Mesodermal cell (in vitro differentiated cells): ENCODE data around the gene NR2C2AP.
"Not testable (repeated sequence)": the region's sequence is repeated elsewhere in the genome, so short reads cannot be mapped to it uniquely, and the experiment has no call there.

Experiments used
- H3K27ac ChIP-seq: 2 replicates; pipeline ENCODE4 v1.7.0; 2013; ENCODE audit warnings: mild to moderate bottlenecking, low read depth, low read length, moderate library complexity; ENCODE audit not compliant: severe bottlenecking
- H3K36me3 ChIP-seq: 2 replicates; pipeline ENCODE4 v1.7.1; 2013; ENCODE audit warnings: mild to moderate bottlenecking, low read length, moderate library complexity; ENCODE audit not compliant: control insufficient read depth, insufficient read depth
- H3K4me1 ChIP-seq: one replicate; pipeline ENCODE4 v1.7.1; 2013; ENCODE audit warnings: mild to moderate bottlenecking, low read length; ENCODE audit not compliant: insufficient read depth, control insufficient read depth, poor library complexity, severe bottlenecking
- H3K4me3 ChIP-seq: 2 replicates; pipeline ENCODE4 v1.7.0; 2013; ENCODE audit warnings: low read length, control low read depth, mild to moderate bottlenecking; ENCODE audit not compliant: insufficient read depth, poor library complexity, severe bottlenecking; ENCODE audit errors: extremely low read depth
- H3K9me3 ChIP-seq: 2 replicates; pipeline ENCODE4 v1.7.1; 2013; ENCODE audit warnings: mild to moderate bottlenecking, low read length, moderate library complexity; ENCODE audit not compliant: control insufficient read depth
- WGBS, 2 experiments: methylation state at CpG; one replicate each; pipeline ENCODE4 v1.1.5; 2013; ENCODE audit warnings: missing lambda C conversion rate in 2 of 2; ENCODE audit not compliant: insufficient coverage in 2 of 2; 5-methylcytosine and 5-hydroxymethylcytosine counted together

NR2C2AP gene

GRCh38 chr19:19179548-19180441 lies 23.4 kb downstream of the NR2C2AP start:
- H3K36me3 ChIP-seq, result peaks cover 27% of the 10 kb centered on the region
- no peak overlapping the region for H3K27ac ChIP-seq
- no peaks in the 10 kb centered on the region for H3K9me3 ChIP-seq
- H3K4me3 ChIP-seq, result no peak overlapping the region
- H3K4me1 ChIP-seq, result no peaks in the 10 kb centered on the region
- WGBS, 2 experiments, result 82 to 98% methylated on average over 11 to 17 of the region's 17 CpGs

- peaks cover 5% of the 10 kb centered on the region for H3K4me1 ChIP-seq
- no peaks in the 10 kb centered on the region for H3K9me3 ChIP-seq
- peaks cover 13% of the 10 kb centered on the region for H3K36me3 ChIP-seq
- H3K27ac ChIP-seq, result no peak overlapping the region
- no peak overlapping the region for H3K4me3 ChIP-seq
- 93% methylated on average over 5 to 6 of the region's 8 CpGs for WGBS, 2 experiments
Observed at GRCh38 chr19:19176950-19177349, 26.3 kb downstream of the NR2C2AP start.

DNA sequence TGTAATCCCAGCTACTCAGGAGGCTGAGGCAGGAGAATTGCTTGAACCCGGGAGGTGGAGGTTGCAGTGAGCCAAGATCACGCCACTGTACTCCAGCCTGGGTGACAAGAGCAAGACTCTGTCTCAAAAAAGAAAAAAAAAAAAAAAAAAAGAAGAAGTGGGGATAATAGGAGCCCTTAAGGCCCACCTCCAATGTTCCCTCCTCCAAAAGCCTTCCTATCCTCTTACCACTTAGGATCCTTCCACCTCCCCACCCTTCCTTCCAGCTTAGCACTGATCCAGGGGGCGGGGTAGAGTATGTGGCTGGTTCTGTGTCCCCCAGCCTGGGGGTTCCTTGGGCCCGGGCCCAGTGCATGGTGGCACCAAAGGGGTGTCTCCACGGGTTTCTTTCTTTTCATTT lies 30.0 kb downstream of the NR2C2AP start:
- 91 to 96% methylated on average over 1 to 3 of the region's 5 CpGs for WGBS, 2 experiments
- not testable (repeated sequence) for H3K4me3 ChIP-seq, H3K4me1 ChIP-seq, H3K9me3 ChIP-seq, H3K36me3 ChIP-seq, H3K27ac ChIP-seq

GRCh38 chr19:19171821-19172532 lies 31.2 kb downstream of the NR2C2AP start:
- Histone ChIP-seq H3K4me1 (peaks cover 7% of the 10 kb centered on the region), H3K9me3 (no peaks in the 10 kb centered on the region), H3K36me3 (no peaks in the 10 kb centered on the region), H3K27ac (no peak overlapping the region), H3K4me3 (no peak overlapping the region)
- 71 to 81% methylated on average over 5 to 8 of the region's 8 CpGs for WGBS, 2 experiments

GRCh38 chr19:19170873-19171672 lies 32.1 kb downstream of the NR2C2AP start:
- Histone ChIP-seq H3K4me3 (no peak overlapping the region), H3K4me1 (peaks cover 7% of the 10 kb centered on the region), H3K9me3 (no peaks in the 10 kb centered on the region), H3K36me3 (no peaks in the 10 kb centered on the region), H3K27ac (no peak overlapping the region)
- WGBS, 2 experiments, result 85 to 96% methylated on average over 4 to 5 of the region's 6 CpGs

DNA sequence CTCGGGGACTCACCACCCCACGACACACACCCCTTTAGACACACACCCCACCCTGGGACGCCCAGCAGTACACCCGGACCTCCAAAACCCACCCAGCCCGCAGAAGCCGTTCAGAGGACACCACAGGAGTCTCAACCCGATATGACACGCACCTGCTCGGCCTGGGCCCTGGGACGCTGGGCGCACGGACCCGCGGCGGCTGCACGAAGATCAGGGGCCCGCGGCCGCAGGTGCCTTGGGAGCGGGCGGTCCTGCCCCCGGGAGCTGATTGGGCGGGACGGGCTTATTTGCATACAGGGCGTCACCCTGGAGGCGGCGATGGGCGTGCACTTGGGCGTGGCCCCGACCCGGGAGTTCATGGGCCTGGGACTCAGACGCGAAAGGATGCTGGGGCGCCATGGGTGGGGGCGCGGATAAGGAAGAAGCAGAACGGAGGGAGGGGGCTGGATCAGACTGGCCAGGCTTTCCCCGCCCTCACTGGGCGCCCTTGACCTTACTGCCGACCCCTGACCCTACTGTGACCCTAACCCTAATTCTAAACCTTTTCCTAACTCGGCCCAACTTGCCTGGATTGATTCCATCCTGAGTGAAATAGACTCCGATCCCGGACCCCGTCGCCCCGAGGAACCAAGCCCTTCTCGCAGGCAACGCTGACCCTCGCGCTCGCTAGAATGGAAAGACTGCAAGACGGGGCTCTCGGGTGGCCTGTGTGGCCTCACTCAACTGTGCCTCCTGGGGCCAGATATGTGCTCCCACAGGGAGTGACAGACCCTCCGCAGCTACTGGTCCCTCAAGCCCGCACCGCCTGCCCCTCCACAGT lies 33.0 kb downstream of the NR2C2AP start, which contains the start of gene MEF2B:
TSS of gene MEF2B (minus strand) at position 211 of the 820 bp plus-strand sequence. CDS start 19,528 bp downstream, outside the sequence.
- H3K4me3 ChIP-seq, result no peak within 1 kb of the TSS
- 21 to 24% methylated on average over 44 to 47 of the region's 56 CpGs for WGBS, 2 experiments

GRCh38 chr19:19169236-19170052 lies 33.8 kb downstream of the NR2C2AP start:
- 73 to 78% methylated on average over 9 of the region's 9 CpGs for WGBS, 2 experiments

More for the DNA sequence above, 33.0 kb downstream of the NR2C2AP start, which contains the start of gene MEF2B:
- Histone ChIP-seq H3K36me3 (no peaks in the 10 kb centered on the region), H3K27ac (no peak within 1 kb of the TSS), H3K9me3 (no peaks in the 10 kb centered on the region), H3K4me1 (peaks cover 7% of the 10 kb centered on the region)

DNA sequence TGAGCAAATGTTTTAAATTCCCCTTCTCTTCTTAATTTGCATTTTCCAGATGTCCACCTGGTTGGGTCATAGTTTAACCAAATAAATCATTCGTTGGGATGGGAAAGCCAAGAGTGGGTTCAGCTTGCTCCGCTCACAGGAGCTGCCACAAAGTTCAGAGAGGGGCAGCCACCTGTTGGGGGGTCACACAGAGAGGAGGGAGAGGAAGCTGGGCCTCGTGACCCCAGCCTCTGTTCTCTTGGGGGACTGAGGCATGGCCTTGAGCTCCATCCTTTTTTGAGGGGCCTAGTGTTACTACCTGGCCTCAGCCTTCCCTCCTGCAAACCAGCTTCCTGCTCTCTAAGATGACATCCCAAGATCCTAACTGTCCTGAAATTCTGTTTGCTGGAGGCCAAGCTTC lies 35.6 kb downstream of the NR2C2AP start:
- peaks cover 7% of the 10 kb centered on the region for H3K4me1 ChIP-seq
- WGBS, 2 experiments, result 86 to 100% methylated on average over 1 to 2 of the region's 3 CpGs
- H3K27ac ChIP-seq, result no peak overlapping the region
- H3K36me3 ChIP-seq, result no peaks in the 10 kb centered on the region
- no peak overlapping the region for H3K4me3 ChIP-seq
- H3K9me3 ChIP-seq, result no peaks in the 10 kb centered on the region

More at GRCh38 chr19:19169236-19170052, 33.8 kb downstream of the NR2C2AP start:
- no peaks in the 10 kb centered on the region for H3K9me3 ChIP-seq
- no peak overlapping the region for H3K4me3 ChIP-seq
- peaks cover 7% of the 10 kb centered on the region for H3K4me1 ChIP-seq
- no peaks in the 10 kb centered on the region for H3K36me3 ChIP-seq
- no peak overlapping the region for H3K27ac ChIP-seq

DNA sequence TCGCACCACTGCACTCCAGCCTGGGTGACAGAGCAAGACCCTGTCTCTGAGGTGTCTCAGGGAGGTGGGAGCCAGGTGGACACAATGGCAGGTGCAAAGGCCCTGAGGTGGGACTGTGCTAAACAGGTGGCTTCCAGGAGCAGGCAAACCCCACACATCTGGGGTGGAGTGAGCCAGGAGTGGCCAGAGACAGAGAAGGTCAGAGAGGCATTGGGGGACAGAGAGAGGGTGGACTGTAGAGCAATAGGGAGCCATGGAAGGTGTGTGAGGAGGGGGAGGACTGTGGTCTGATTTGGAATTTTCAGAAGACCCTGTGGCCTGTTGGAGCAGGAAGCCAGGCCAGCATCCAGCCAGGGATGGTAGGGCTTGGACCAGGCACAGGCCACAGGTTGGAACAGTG lies 37.8 kb downstream of the NR2C2AP start:
- 100% methylated on average over 1 of the region's 1 CpG for WGBS, 2 experiments
- H3K36me3 ChIP-seq, result no peaks in the 10 kb centered on the region
- H3K4me3 ChIP-seq, result no peak overlapping the region
- no peaks in the 10 kb centered on the region for H3K4me1 ChIP-seq
- no peaks in the 10 kb centered on the region for H3K9me3 ChIP-seq
- no peak overlapping the region for H3K27ac ChIP-seq
